ENCODE measurements around the gene EIF2S1.

EIF2S1 gene

DNA sequence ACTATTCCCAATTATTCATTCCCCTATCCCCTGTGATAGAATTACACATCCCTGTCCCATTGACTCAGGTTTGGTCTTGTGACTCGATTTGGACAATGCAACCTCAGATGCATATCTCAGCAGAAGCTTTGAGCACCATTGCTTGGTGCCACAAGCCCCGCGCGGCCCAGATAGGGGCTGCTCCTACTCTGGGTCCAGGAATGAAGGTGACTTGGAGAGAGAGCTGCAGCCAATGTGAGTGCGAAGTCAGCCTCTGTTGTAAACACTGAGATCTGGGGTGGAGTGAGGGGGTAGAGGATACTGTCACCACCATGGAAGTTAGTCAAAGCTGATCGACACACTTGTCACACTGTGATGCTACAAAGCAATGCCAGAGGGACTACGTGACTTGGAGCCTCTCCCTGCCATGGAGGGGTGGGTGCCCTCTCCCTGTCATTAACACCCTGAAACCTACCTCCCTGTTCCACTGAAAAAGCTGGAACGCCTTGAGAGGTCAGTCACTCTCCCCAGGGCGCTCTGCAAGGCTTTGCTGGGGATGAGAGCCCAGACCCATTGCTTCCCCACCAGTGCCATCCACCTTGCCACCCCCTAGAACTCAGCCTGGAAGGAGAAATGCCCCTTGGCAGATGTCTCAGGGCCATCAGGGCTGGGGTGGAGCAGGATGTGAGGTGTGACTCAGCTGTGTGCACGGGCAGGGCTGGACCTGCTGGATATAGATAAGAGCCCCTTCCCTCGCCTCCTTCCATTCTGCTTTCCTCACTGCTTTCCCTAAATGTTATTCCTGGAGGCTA is 58.5 kb downstream of the EIF2S1 start:
- H3K27ac ChIP-seq (ENCODE audit: low read depth, low read length): no peak overlapping the region
- no peaks in the 10 kb centered on the region for H3K9me3 ChIP-seq (ENCODE audit: control insufficient read depth in 1 of 2, low read length in 2 of 2)
- no peaks in the 10 kb centered on the region for H3K27me3 ChIP-seq (ENCODE audit: control insufficient read depth in 1 of 2, insufficient read depth in 2 of 2, low read length in 2 of 2)
- H3K4me3 ChIP-seq (ENCODE audit: low read depth in 1 of 2, low read length in 2 of 2): no peak overlapping the region
- no peak overlapping the region for H3K9ac ChIP-seq (ENCODE audit: low read depth in 1 of 2, low read length in 2 of 2)
- H3K36me3 ChIP-seq (ENCODE audit: control insufficient read depth in 1 of 2, insufficient read depth in 2 of 2, low read length in 2 of 2): no peaks in the 10 kb centered on the region
- peaks cover 7 to 9% of the 10 kb centered on the region in 2 donors for H3K4me1 ChIP-seq (ENCODE audit: control insufficient read depth in 1 of 2, insufficient read depth in 2 of 2, low read length in 2 of 2)

DNA sequence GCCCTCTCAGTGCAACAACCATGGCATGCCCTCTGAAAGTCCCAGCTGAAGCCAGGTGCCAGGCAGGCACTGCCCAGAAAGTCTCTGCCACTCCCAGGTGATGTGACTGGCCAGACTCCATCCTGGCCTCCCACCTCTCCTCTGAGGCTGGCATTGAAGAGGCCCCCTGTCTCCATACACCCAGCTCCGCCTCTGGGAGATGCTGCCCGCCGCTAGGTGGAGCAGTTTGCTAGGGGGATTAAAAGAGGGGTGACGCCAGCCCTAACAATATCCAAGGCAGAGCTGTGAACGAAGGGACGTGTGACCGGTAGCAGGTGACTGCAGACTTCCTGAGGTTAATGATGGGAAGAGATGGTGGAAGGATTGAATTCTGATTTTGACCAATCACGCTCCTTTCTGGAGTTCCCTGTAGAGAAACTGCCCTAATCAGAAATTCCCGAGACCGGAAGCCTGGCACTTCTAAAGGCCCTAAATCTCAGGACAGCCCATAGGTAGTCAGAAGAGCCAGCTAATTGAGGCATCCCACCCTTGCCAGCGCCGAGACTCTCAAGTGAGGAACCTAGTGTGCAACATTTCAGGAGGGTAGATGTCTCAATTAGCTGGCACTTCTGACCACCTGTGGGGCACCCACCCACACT is 60.1 kb downstream of the EIF2S1 start:
- H3K4me1 ChIP-seq (ENCODE audit: control insufficient read depth in 1 of 2, insufficient read depth in 2 of 2, low read length in 2 of 2): peaks cover 7 to 9% of the 10 kb centered on the region in 2 donors
- no peak overlapping the region for H3K4me3 ChIP-seq (ENCODE audit: low read depth in 1 of 2, low read length in 2 of 2)
- no peaks in the 10 kb centered on the region for H3K27me3 ChIP-seq (ENCODE audit: control insufficient read depth in 1 of 2, insufficient read depth in 2 of 2, low read length in 2 of 2)
- no peaks in the 10 kb centered on the region for H3K36me3 ChIP-seq (ENCODE audit: control insufficient read depth in 1 of 2, insufficient read depth in 2 of 2, low read length in 2 of 2)
- H3K9me3 ChIP-seq (ENCODE audit: control insufficient read depth in 1 of 2, low read length in 2 of 2): no peaks in the 10 kb centered on the region
- H3K27ac ChIP-seq (ENCODE audit: low read depth, low read length): no peak overlapping the region
- no peak overlapping the region for H3K9ac ChIP-seq (ENCODE audit: low read depth in 1 of 2, low read length in 2 of 2)

DNA sequence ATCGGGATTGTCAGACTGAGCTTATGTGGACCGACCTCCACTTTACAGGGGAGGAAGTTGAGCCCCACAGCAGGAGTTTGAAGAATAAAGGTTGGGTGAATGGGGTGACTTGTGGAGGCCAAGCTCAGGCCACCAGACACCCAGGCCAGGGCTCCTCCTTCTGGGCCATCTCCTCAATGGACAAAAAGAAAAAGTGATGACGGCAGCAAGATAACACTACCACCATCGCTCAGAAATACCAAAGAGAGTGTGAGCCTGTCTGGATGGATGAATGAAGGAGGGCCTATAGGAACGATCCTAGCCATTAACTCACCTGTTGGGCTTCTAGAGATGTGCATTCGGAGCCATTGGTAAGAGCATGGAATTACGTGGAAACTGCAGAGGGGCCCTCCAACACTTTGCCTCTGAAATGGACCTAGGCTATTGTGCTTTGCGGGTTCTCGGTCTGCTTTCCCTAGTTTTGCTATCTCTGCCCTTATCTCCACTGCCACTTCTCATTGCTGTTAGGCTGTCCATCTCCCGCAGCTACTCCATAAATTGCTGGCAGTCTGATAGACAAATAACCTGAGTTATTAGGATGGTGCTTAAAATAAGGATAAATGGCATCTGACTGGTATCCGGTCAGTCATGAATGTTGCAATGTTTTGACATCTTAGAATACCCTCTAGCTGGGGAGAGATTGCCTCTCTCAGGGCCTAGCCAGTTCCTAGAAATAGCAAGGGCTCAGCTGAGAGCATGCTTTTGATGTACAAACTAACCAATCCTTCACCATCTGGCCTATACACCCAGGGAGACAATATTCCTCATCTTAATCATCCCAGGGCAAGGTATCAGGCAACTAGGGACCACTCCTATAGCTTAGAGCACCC is 61.5 kb downstream of the EIF2S1 start:
- H3K4me3 ChIP-seq (ENCODE audit: low read depth in 1 of 2, low read length in 2 of 2): no peak overlapping the region
- no peaks in the 10 kb centered on the region for H3K27me3 ChIP-seq (ENCODE audit: control insufficient read depth in 1 of 2, insufficient read depth in 2 of 2, low read length in 2 of 2)
- H3K36me3 ChIP-seq (ENCODE audit: control insufficient read depth in 1 of 2, insufficient read depth in 2 of 2, low read length in 2 of 2): no peaks in the 10 kb centered on the region
- no peaks in the 10 kb centered on the region for H3K9me3 ChIP-seq (ENCODE audit: control insufficient read depth in 1 of 2, low read length in 2 of 2)
- H3K9ac ChIP-seq (ENCODE audit: low read depth in 1 of 2, low read length in 2 of 2): no peak overlapping the region
- peaks cover 7 to 9% of the 10 kb centered on the region in 2 donors for H3K4me1 ChIP-seq (ENCODE audit: control insufficient read depth in 1 of 2, insufficient read depth in 2 of 2, low read length in 2 of 2)
- H3K27ac ChIP-seq (ENCODE audit: low read depth, low read length): no peak overlapping the region

DNA sequence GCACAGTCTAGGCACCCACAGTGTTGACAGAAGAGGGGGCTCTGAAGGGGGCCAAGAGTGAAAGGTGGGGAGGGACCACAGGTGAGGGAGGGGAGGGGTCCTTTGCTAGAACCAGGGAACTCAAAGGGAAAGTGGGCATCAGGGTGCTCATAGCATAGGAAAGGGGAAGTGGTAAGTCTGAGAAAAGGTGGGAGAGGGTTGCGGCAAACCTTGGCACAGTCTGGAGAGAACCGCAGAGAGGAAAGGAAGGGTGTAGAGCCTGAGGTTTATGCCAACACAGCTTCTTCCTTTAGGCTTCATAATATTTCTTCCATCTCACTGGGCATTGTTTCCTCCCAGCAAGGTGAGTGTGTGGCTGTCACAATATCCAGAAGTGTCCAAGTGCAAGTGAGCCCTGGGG is 63.3 kb downstream of the EIF2S1 start:
- Histone ChIP-seq H3K9me3 (ENCODE audit: control insufficient read depth in 1 of 2, low read length in 2 of 2) (no peaks in the 10 kb centered on the region), H3K4me3 (ENCODE audit: low read depth in 1 of 2, low read length in 2 of 2) (no peak overlapping the region), H3K36me3 (ENCODE audit: control insufficient read depth in 1 of 2, insufficient read depth in 2 of 2, low read length in 2 of 2) (no peaks in the 10 kb centered on the region), H3K27ac (ENCODE audit: low read depth, low read length) (no peak overlapping the region), H3K9ac (ENCODE audit: low read depth in 1 of 2, low read length in 2 of 2) (no peak overlapping the region), H3K4me1 (ENCODE audit: control insufficient read depth in 1 of 2, insufficient read depth in 2 of 2, low read length in 2 of 2) (peaks cover 20 to 23% of the 10 kb centered on the region in 2 donors), H3K27me3 (ENCODE audit: control insufficient read depth in 1 of 2, insufficient read depth in 2 of 2, low read length in 2 of 2) (no peaks in the 10 kb centered on the region)

DNA sequence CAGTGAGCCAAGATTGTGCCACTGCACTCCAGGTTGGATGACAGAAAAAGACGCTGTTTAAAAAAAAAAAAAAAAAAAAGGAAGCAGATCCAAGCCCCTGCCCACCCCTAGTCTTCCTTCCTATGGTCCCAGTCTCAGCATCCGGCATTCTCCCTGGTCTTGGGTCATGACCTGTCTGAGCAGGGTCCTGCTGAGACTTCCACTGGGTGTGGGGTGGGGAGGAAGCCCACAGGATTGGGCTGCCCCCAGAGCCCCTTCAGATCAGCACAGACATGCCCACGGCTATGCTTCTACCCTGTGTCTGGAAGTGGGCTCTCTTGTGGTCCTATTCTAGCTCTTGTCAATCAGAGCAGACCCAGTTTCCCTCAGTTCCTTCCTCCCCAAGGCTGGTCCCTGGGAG is 64.4 kb downstream of the EIF2S1 start:
- peaks cover 20 to 21% of the 10 kb centered on the region in 2 donors for H3K4me1 ChIP-seq (ENCODE audit: control insufficient read depth in 1 of 2, insufficient read depth in 2 of 2, low read length in 2 of 2)
- no peaks in the 10 kb centered on the region for H3K27me3 ChIP-seq (ENCODE audit: control insufficient read depth in 1 of 2, insufficient read depth in 2 of 2, low read length in 2 of 2)
- no peak overlapping the region for H3K4me3 ChIP-seq (ENCODE audit: low read depth in 1 of 2, low read length in 2 of 2)
- no peak overlapping the region for H3K9ac ChIP-seq (ENCODE audit: low read depth in 1 of 2, low read length in 2 of 2)
- no peak overlapping the region for H3K27ac ChIP-seq (ENCODE audit: low read depth, low read length)
- H3K9me3 ChIP-seq (ENCODE audit: control insufficient read depth in 1 of 2, low read length in 2 of 2): no peaks in the 10 kb centered on the region
- no peaks in the 10 kb centered on the region for H3K36me3 ChIP-seq (ENCODE audit: control insufficient read depth in 1 of 2, insufficient read depth in 2 of 2, low read length in 2 of 2)

DNA sequence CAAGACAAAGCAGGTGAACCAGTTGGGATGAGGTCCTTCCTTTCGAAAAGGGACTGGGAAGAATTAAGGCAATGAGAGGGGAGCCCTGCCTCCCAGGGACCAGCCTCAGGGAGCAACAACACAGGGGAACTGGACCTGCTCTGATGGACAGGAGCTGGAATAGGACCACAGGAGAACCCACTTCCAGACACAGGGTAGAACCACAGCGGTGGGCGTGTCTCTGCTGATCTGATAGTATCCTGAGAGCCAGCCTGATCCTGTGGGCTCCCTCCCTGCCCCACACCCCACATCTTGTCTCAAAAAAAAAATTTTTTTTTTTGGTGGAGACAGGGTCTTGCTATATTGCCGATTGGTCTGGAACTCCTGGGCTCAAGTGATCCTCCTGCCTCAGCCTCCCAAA is 65.5 kb downstream of the EIF2S1 start:
- no peaks in the 10 kb centered on the region for H3K27me3 ChIP-seq (ENCODE audit: control insufficient read depth in 1 of 2, insufficient read depth in 2 of 2, low read length in 2 of 2)
- no peak overlapping the region for H3K4me3 ChIP-seq (ENCODE audit: low read depth in 1 of 2, low read length in 2 of 2)
- H3K4me1 ChIP-seq (ENCODE audit: control insufficient read depth in 1 of 2, insufficient read depth in 2 of 2, low read length in 2 of 2): peaks cover 21 to 28% of the 10 kb centered on the region in 2 donors
- no peaks in the 10 kb centered on the region for H3K9me3 ChIP-seq (ENCODE audit: control insufficient read depth in 1 of 2, low read length in 2 of 2)
- H3K9ac ChIP-seq (ENCODE audit: low read depth in 1 of 2, low read length in 2 of 2): no peak overlapping the region
- H3K36me3 ChIP-seq (ENCODE audit: control insufficient read depth in 1 of 2, insufficient read depth in 2 of 2, low read length in 2 of 2): no peaks in the 10 kb centered on the region
- H3K27ac ChIP-seq (ENCODE audit: low read depth, low read length): no peak overlapping the region

DNA sequence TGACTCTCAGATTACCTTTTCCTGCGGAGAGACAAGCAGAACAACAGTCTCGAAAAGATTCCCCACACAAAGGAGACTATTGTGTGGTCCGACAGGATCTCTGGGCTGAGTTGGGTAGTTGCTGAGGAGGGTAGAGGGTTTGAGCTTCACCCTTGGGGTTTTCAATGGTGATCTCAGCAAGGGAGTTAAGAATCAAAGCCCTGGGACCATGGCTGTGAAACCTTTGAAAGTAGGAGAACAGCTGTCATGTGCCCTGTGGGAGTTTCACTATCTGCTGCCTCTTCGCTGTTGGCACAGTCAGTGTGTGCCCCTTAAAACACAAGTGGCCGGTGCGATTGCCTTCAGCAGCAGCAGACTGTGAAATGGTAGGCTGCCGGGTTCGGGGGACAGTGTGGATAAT is 66.0 kb downstream of the EIF2S1 start:
- peaks cover 21 to 28% of the 10 kb centered on the region in 2 donors for H3K4me1 ChIP-seq (ENCODE audit: control insufficient read depth in 1 of 2, insufficient read depth in 2 of 2, low read length in 2 of 2)
- no peak overlapping the region for H3K27ac ChIP-seq (ENCODE audit: low read depth, low read length)
- H3K9me3 ChIP-seq (ENCODE audit: control insufficient read depth in 1 of 2, low read length in 2 of 2): no peaks in the 10 kb centered on the region
- no peak overlapping the region for H3K4me3 ChIP-seq (ENCODE audit: low read depth in 1 of 2, low read length in 2 of 2)
- no peaks in the 10 kb centered on the region for H3K36me3 ChIP-seq (ENCODE audit: control insufficient read depth in 1 of 2, insufficient read depth in 2 of 2, low read length in 2 of 2)
- H3K9ac ChIP-seq (ENCODE audit: low read depth in 1 of 2, low read length in 2 of 2): no peak overlapping the region
- no peaks in the 10 kb centered on the region for H3K27me3 ChIP-seq (ENCODE audit: control insufficient read depth in 1 of 2, insufficient read depth in 2 of 2, low read length in 2 of 2)

DNA sequence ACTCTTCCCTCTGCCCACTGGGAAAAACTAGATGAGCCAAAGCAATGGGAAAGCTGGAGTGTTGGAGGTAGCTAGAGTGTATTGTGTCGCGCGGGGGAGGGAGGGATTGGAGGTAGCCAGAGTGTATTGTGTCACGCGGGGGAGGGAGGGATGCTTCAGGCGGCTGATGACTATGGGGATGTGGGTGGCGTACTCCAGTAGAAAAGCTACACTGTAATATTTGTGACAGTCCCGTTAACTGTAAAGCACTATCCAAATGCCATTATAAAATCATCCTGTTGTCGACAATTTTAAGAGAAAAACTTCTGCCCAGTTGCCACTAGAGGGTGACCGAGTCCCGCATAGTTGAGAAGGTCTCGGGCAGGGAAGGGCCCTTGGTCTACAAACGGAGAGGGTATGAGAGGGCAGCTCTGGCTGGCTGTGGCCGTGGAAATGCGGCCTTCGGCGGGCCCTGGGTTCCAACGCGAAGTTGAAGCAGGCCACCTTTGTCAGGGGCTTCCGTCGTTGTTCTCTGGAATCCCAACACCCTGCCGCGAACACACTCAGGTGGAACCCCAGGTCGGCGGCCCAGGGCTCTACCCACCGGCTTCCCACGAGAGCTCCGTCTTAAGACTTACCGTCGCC is 67.0 kb downstream of the EIF2S1 start:
- Histone ChIP-seq H3K9me3 (ENCODE audit: control insufficient read depth in 1 of 2, low read length in 2 of 2) (no peaks in the 10 kb centered on the region), H3K4me1 (ENCODE audit: control insufficient read depth in 1 of 2, insufficient read depth in 2 of 2, low read length in 2 of 2) (peaks cover 21 to 28% of the 10 kb centered on the region in 2 donors), H3K27me3 (ENCODE audit: control insufficient read depth in 1 of 2, insufficient read depth in 2 of 2, low read length in 2 of 2) (no peaks in the 10 kb centered on the region), H3K4me3 (ENCODE audit: low read depth in 1 of 2, low read length in 2 of 2) (no peak overlapping the region), H3K36me3 (ENCODE audit: control insufficient read depth in 1 of 2, insufficient read depth in 2 of 2, low read length in 2 of 2) (no peaks in the 10 kb centered on the region), H3K27ac (ENCODE audit: low read depth, low read length) (no peak overlapping the region), H3K9ac (ENCODE audit: low read depth in 1 of 2, low read length in 2 of 2) (peak overlapping the region in 1 of 2 donors; percentile 47)

DNA sequence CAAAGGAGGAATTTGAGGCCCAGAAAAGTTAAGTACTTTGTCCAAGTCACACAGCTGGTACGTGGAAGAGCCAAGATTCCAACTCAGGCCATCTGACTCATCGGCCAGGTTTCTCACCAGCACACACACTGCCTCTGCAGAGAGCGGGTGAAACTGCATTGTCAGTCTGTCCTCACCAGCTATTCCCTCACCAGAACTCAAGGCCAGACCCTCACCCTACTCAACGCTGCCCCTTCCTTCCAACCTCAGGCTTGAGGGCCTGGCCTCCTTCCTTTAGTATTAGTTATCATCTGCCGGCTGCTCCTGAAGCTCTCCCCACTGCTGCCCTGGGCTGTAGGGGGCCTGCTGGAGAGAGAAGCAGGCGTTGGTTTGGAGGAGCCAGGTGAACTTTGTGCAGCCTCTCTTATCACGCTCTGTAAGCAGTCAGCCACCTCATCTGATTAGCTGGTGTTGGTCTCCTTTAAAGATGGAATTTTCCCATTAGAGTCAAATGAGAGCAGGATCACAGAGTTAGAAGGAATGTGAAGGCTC is 68.4 kb downstream of the EIF2S1 start:
- H3K36me3 ChIP-seq (ENCODE audit: control insufficient read depth in 1 of 2, insufficient read depth in 2 of 2, low read length in 2 of 2): no peaks in the 10 kb centered on the region
- H3K4me1 ChIP-seq (ENCODE audit: control insufficient read depth in 1 of 2, insufficient read depth in 2 of 2, low read length in 2 of 2): peaks cover 21 to 28% of the 10 kb centered on the region in 2 donors
- H3K27me3 ChIP-seq (ENCODE audit: control insufficient read depth in 1 of 2, insufficient read depth in 2 of 2, low read length in 2 of 2): no peaks in the 10 kb centered on the region
- peak overlapping the region in 1 of 2 donors; percentile 44 for H3K4me3 ChIP-seq (ENCODE audit: low read depth in 1 of 2, low read length in 2 of 2)
- H3K9ac ChIP-seq (ENCODE audit: low read depth in 1 of 2, low read length in 2 of 2): no peak overlapping the region
- peak overlapping the region; percentile 42 for H3K27ac ChIP-seq (ENCODE audit: low read depth, low read length)
- no peaks in the 10 kb centered on the region for H3K9me3 ChIP-seq (ENCODE audit: control insufficient read depth in 1 of 2, low read length in 2 of 2)

Data from duodenal mucosa (tissue), 2 donors.